RPMI7951 (cell line): ENCODE data around the gene PHACTR1. TPM values are rescaled to one million over a fixed set of nuclear protein-coding genes. Genes with fewer than 3 reads are reported as not detected.
A peak's percentile ranks its signal among the peaks of the same experiment; 100 is the strongest.

Source experiments
- DNase-seq: peaks from one replicate; pipeline ENCODE4 v3.0.0-alpha.2; 2012; ENCODE audit warnings: low read depth
- total RNA-seq: library from RNA; depleted of rRNA; stranded (reverse); fragments of >200 nt; shearing (Covaris generic); gene quantifications from 2 replicates; pipeline ENCODE4 v1.2.3, GENCODE V29; 2014

PHACTR1 gene
- total RNA-seq, 1 experiment from 2014 or later = 5.9 TPM

GRCh38 chr6:12950976-12951375, 234.4 kb downstream of the PHACTR1 start:
- DNase-seq = no peak

DNA sequence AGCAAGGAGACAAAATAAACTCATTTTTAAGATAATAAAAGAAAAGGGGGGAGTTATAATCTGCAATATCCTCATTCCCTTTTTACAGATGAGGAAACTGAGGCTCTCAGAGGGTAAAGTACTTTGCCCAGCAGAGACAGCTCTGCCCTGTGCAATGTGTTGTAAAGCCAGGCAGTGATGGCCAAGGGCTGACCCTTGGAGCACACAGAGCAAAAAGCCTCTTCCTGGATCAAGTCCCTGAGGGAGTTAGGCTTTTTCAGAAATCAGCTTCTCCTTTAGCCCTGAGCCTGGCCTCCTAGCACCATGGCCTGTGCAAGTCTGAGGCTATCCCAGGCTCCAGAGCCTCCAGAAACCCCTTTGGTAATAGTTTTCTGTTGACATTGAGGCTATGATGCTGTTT, 234.8 kb downstream of the PHACTR1 start:
- no peak for DNase-seq

- no peak for DNase-seq
These were observed 235.8 kb downstream of the PHACTR1 start for GRCh38 chr6:12952318-12952717.

DNA sequence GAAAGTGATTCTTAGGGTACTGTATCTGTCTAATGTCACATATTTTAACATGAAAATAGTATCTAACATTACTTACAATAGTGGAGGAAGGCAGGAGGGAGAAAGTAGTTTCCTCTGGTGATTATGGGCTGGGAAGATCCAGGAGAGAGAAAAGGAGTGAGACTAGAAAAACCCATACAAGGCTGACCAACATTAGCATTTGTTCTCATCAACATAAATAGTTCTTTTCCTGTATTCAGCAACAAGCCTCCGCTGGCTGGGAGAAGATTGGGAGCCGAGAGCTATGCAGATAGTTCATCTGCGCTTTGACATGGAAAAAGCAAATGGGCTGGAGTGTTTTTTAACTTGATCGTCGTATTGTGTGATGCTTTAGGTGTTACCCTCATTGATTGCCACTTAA, 239.4 kb downstream of the PHACTR1 start:
- DNase-seq = no peak

GRCh38 chr6:12956991-12957320, 240.4 kb downstream of the PHACTR1 start:
- no peak for DNase-seq

GRCh38 chr6:12957321-12958051, 240.9 kb downstream of the PHACTR1 start:
- peak; percentile 69 for DNase-seq

- DNase-seq = peak; percentile 32
These were observed 241.6 kb downstream of the PHACTR1 start for GRCh38 chr6:12958052-12958706.

GRCh38 chr6:12961761-12962160, 245.2 kb downstream of the PHACTR1 start:
- DNase-seq = no peak

- DNase-seq = peak; percentile 7
These were observed 246.0 kb downstream of the PHACTR1 start for GRCh38 chr6:12962529-12962928.

DNA sequence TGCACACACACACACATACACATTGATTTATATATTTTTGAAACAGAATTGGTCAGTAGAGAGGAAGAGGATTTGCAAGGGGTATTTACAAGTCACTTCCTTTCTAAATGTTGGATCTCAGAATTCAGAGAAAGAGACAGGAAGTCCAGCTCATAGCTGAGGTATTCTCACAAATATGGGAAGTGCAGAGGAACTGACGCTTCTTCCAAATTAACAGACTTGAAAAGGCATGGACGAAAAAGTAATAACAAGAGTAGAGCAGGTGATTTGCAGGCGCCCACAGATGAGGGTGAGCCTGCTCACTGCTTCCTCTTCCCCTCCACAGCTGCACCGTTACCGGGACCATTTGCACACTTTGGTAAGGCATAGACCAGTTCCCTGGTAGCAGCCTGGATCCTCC, 246.4 kb downstream of the PHACTR1 start:
- peak; percentile 14 for DNase-seq

GRCh38 chr6:12963567-12963966, 247.0 kb downstream of the PHACTR1 start:
- DNase-seq = no peak

DNA sequence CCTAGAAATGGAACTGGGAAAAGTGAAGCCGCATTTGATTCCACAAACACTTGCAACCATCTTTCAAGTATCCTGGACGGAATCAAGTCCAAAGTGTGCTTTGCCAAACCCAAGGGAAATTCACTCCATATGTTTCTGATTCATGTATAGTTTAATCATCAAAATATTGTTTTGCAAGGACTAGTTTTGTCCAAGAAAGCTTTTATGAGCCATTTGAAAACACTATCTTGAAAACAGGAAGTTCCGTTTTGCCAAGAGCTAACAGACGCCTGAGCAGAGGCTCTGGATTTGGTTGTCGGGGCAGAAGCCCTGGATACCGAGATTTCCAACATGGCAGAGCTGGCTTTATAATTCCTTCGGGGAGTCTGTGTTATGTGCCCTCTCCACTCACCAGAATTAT, 251.1 kb downstream of the PHACTR1 start:
- peak; percentile 23 for DNase-seq

GRCh38 chr6:12968290-12968689, 251.7 kb downstream of the PHACTR1 start:
- DNase-seq = peak; percentile 6

GRCh38 chr6:12968839-12969558, 252.4 kb downstream of the PHACTR1 start:
- no peak for DNase-seq

DNA sequence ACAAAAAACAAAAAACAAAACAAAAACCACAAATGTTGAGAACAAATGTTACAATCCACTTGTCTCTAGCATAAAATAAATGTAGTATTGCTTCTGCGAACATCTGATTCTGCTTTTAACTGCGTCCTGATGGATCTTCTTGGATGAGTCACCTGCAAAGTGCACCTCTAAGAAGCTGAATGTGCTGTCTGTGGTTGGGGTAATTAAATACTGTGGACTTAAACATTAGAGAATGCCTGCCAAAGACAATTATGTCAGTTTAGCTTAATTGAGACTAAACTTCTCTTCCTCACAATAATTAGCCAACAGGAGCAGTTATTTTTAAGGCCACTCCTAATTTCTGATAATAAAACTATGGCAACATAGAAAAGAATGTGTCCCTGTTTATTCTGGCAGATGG, 253.4 kb downstream of the PHACTR1 start:
- DNase-seq = no peak

GRCh38 chr6:12973386-12973785, 256.8 kb downstream of the PHACTR1 start:
- DNase-seq = no peak

GRCh38 chr6:12974551-12974950, 258.0 kb downstream of the PHACTR1 start:
- DNase-seq = no peak

GRCh38 chr6:12976366-12976765, 259.8 kb downstream of the PHACTR1 start:
- no peak for DNase-seq

GRCh38 chr6:12977206-12977605, 260.6 kb downstream of the PHACTR1 start:
- no peak for DNase-seq

DNA sequence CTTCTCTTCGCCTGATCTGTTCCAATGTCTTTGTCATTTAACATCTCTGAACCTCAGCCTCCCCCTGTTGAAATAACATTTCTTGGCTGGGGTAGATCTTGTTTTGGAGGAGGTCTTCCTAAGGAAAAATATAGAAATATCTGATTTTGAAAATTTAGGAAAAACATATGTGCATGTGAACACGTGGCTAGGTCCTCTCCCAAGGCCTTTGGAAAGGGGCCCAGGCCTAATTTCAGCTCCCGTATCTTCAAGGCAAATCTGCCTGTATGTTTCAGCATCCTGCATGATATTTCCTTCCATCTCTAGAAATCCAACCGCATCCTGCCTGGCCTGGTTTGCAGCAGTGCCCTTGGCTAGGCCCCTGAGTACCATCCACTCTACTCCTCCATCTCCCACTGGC, 261.2 kb downstream of the PHACTR1 start:
- DNase-seq = no peak

- no peak for DNase-seq
These were observed 264.2 kb downstream of the PHACTR1 start for GRCh38 chr6:12980741-12981140.

DNA sequence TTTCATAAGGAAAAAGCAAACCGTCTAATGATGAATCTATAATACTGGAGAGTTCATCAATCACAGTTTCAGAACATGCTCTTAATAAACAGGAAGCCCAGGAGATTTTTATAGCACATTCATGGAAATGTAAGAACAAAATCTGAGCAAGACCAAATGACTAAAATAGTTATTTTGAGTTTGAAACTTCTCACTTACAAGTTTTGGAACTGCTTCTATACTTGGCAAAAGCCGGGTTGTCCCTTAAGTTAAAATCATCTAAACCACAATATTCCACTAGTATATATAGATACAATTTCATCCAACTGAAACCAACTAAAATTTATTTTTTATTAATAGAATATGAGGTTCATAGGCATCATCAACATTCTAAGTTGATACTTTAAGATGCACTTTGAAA, 268.2 kb downstream of the PHACTR1 start:
- DNase-seq = no peak

- no peak for DNase-seq
These were observed 271.2 kb downstream of the PHACTR1 start for GRCh38 chr6:12987783-12988182.
